HG03108 (cell line): ENCODE measurements around the gene GAPVD1.

Source experiments
- ATAC-seq: cut with Tn5 transposase; IDR thresholded peaks from one replicate; pipeline ENCODE4 v1.9.1; 2021; ENCODE audit warnings: moderate library complexity; ENCODE audit not compliant: unreplicated experiment

GAPVD1 gene

DNA sequence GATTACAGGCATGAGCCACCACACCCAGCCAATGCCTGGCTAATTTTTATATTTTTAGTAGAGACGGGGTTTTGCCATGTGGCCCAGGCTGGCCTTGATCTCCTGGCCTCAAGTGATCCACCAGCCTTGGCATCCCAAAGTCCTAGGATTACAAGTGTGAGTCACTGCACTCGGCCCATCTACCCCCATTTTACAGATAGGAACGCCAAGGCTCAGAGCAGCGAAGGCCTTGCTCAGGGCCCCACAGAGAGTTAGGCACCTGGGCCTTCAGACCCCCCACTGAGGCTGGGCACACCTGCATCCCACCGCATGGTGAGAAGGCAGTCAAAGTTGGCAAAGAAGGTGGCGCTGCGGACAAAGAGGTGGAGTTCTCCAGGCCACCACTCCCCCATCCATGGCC, 143.1 kb downstream of the GAPVD1 start:
- ATAC-seq, result no peak

DNA sequence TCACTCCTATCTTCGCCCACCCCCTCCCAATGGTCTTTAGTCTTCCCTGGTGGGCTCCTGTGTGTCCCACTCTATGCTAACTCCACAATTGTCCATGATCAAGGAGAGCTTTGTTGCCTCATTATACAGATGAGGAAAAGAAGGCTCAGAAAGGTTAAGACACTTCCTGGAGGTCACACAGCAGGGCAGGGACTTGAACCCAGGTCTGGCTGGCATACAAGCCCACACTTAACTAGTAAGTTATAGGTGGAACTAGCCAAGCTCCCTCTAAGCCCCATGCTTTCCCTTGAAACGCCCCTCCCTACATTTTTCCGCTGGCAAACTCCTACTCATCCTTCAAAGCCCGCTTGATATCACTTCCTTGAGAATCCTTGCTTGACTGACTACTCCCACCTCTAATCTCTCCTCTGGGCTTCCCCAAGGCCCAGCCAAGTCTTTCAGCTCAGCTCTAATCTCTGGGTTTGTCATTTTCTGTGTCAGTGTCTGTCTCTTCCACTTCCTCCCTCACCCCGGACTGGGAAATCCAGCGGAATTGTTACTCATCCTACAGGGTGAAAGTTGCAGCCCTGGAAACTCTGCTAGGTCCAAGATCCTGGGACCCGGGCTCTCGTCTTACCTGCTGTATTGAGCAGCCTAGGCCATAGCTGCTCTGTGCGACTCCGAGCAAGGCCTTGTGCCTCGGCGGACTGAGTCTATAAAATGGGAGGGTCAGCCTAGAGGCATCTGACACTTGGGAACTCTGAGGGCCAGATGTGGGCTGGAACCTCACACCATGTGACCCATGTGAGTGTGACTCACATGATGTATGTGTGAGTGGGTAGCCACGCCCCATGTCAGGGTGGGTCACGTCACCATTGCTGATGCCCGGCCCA, 144.5 kb downstream of the GAPVD1 start:
- no peak for ATAC-seq

DNA sequence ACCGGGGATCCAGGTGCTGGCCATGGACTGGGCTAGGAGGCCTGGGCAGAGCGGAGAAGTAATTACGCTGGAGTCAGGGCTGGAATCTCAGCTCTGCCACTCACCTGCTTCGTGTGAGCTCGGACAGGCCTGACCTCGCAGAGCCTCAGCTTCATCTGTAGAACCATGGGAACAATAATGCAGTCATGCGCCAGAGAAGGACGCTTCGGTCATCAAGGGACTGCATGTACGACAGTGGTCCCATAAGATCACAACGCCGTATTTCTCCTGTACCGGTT, 145.1 kb downstream of the GAPVD1 start:
- no peak for ATAC-seq

DNA sequence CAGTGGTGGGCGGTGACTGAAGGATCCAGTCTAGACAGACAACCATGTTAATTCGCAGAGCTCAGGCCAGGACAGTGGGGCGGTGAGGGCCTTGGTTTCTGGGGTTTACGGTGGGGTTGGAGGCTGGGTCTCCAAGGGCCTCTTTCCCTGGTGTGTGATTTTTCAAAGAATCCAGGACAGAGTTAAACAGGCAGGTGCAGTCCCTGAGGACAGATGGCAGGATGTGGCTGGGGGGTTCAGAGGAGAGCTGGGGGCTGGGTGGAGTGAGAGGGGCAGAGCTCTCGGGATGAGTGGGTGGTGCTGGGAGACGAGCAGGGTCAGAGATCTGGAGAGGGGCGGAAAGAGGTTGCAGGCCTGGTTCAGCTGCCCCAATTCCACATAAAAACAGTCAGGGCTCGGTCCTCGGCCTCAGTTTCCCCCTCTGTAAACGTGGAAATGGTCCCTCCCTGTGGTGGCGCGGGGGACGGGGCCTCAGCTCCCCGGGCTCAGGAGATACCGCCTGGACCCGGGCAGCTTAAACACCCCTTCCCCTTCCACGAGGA, 145.9 kb downstream of the GAPVD1 start:
- no peak for ATAC-seq

DNA sequence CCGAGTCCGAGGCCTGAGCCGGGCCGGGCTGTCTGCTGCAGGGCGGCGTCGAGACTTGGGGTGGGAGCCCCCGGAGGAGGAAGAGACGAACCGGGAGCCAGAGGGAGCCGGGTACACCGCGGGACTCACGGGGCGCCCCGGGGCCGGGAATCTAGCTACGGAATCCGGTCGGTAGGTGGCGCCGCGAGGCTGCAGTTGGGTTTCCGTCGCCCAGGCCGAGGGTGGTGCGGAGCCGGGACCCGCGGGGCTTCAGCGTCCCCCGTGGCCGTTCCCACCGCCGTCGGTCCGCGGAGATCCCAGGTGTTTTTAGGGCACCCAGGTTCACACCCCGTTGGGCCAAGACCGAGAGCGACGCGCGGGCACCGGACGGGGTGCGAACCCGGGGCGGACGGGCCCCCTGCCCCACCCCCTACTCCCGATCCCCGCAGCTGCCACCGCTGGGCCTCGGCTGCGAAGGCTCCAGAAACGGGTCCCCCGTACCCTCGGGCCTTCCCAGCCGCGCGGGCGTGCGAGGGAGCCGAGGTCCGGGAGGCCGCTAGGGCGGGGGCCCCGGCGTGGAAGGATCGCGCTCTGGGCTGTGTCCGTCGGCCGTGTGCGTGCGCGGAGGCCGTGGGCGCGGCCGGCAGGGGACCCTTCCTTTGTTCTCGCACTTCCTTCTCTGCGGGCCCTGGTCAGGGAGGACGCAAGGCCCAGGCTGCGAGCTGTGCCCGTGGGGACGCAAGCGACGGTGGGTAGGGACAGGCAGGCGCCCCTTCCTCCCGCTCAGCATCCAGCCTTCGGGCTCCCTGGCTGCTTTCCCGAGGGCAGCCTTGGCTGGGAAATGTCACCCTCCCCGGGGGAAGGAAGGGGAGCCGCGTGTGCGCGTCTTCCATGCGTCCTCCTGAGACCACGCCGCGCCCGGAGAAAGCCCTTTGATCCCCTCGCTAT, 146.6 kb downstream of the GAPVD1 start:
- ATAC-seq, result peak; percentile 62

- no peak for ATAC-seq
Measured at GRCh38 chr9:125409217-125409636, 147.6 kb downstream of the GAPVD1 start.

GRCh38 chr9:125409637-125410521, 148.3 kb downstream of the GAPVD1 start:
- ATAC-seq, result no peak

GRCh38 chr9:125410522-125410894, 148.9 kb downstream of the GAPVD1 start:
- ATAC-seq, result no peak

DNA sequence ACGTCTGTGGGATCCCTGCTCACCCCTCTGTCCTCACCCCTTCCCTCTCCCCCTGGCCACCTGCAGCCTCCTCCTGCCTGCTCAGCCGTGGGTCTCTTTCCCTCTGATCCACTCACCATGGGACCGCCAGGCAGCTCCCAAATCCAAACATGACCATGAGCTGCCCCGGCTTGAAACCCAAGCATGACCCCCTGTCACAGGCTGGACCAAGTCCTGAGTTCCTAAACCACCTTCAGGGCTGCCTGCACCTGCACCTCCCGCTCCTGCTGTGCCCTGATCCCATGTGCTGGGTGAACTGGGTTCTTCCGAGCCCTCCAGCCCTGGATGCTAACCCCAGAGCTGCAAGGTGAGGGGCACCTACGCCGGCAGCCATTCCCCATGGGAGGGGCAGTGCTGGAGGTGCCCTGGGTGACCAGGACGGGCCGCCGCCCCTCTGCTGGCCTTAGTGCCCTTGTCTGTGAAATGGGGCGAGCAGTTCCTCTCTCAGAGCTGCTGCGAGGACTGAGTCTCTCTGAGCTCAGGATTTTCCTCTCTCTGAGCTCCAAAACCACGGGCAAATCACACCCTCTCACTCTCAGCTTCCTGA, 149.6 kb downstream of the GAPVD1 start:
- no peak for ATAC-seq

DNA sequence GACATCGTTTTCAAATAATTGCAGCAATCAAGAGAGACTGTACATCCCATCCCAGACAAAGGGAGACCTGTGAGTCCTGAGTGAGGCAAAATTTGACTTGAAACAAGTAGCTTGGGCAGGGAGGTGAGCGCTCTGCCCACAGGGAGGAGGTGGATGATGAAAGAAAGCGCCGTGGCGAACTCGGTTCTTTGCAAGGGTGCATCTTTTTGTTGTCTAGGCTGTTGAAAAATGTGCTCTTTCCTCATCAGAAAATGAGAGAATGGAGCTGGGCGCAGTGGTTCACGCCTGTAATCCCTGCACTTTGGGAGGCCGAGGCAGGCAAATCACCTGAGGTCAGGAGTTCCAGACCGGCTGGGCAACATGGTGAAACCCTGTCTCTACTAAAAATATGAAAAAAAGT, 150.5 kb downstream of the GAPVD1 start:
- ATAC-seq, result no peak

- ATAC-seq, result no peak
Measured at GRCh38 chr9:125413579-125413978, 152.0 kb downstream of the GAPVD1 start.

- no peak for ATAC-seq
Measured at GRCh38 chr9:125415583-125416460, 154.2 kb downstream of the GAPVD1 start.

- ATAC-seq, result no peak
Measured at GRCh38 chr9:125416517-125416916, 154.9 kb downstream of the GAPVD1 start.
